ENCODE measurements around the gene ANK3. TPM values are rescaled to one million over a fixed set of nuclear protein-coding genes. Genes with fewer than 3 reads are reported as not detected.

The ANK3 gene
- total and polyA plus RNA-seq, 7 donors = 11.6 to 170 (median 94.2) TPM

DNA sequence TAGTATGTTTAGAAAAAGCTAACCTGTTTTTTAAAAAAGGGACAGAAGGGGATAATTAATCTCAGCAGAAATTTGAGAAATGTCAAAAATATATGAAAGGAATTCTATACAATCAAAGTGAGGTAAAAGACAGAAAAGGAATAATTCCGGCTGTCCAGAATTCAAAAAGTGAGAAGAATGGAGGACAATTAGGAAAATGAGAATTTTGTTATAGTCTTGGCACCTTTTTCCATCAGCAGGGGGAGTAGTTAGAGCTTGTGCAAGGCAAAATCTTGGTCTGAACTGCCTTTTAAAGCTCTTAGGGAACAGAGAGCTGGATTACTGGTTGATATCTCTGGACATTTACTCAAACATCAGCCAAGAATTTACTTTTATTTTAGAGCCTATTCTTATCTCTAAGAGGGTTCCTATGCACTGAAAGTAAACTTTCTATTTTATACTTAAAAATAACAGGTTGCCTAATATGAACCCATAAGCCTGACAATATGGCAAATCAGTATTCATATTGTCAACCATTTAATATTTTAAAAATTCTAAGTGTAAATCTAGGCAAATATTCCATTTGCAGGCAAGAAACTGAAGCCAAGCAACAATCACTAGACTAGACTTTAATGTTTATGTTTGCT lies 185.6 kb downstream of the ANK3 start:
- ATAC-seq (no peak), DNase-seq (no peak)
- H3K4me1 ChIP-seq = no peaks in the 10 kb centered on the region
- intact Hi-C loops (cut with DNase I) = loop anchor here in 1 of 2 donors (10.0 kb wide), 1 partner anchor 231 kb away; no protein-coding TSS in a partner anchor
- H3K36me3 ChIP-seq (ENCODE audit: insufficient read depth in 1 of 2, low read depth in 1 of 2) = no peaks in the 10 kb centered on the region
- H3K9me3 ChIP-seq = no peaks in the 10 kb centered on the region
- no peak overlapping the region for H3K27ac ChIP-seq
- 67 to 81% (median 72%) methylated on average over 1 of the region's 1 CpG for WGBS, 3 donors
- H3K27me3 ChIP-seq (ENCODE audit: insufficient read depth in 3 of 3, low read length in 2 of 3) = no peaks in the 10 kb centered on the region
- H3K4me3 ChIP-seq = no peak overlapping the region
- TF ChIP-seq, protein P1, sequence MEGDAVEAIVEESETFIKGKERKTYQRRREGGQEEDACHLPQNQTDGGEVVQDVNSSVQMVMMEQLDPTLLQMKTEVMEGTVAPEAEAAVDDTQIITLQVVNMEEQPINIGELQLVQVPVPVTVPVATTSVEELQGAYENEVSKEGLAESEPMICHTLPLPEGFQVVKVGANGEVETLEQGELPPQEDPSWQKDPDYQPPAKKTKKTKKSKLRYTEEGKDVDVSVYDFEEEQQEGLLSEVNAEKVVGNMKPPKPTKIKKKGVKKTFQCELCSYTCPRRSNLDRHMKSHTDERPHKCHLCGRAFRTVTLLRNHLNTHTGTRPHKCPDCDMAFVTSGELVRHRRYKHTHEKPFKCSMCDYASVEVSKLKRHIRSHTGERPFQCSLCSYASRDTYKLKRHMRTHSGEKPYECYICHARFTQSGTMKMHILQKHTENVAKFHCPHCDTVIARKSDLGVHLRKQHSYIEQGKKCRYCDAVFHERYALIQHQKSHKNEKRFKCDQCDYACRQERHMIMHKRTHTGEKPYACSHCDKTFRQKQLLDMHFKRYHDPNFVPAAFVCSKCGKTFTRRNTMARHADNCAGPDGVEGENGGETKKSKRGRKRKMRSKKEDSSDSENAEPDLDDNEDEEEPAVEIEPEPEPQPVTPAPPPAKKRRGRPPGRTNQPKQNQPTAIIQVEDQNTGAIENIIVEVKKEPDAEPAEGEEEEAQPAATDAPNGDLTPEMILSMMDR (IDR thresholded peaks at IDR 0.05) = peak; percentile 45

GRCh38 chr10:60200682-60201053 lies 189.0 kb downstream of the ANK3 start:
- ATAC-seq = no peak
- WGBS, 3 donors = 87 to 92% (median 91%) methylated on average over 1 of the region's 1 CpG
- TF ChIP-seq, protein P1 (IDR thresholded peaks at IDR 0.05) = no peak
- H3K36me3 ChIP-seq (ENCODE audit: insufficient read depth in 1 of 2, low read depth in 1 of 2) = peaks cover 0 to 11% of the 10 kb centered on the region in 2 donors
- no peaks in the 10 kb centered on the region for H3K9me3 ChIP-seq
- intact Hi-C loops (cut with DNase I) = loop anchor here in 1 of 2 donors (10.0 kb wide), 1 partner anchor 234 kb away; no protein-coding TSS in a partner anchor
- H3K27ac ChIP-seq = no peak overlapping the region
- H3K27me3 ChIP-seq (ENCODE audit: insufficient read depth in 3 of 3, low read length in 2 of 3) = no peaks in the 10 kb centered on the region
- DNase-seq = no peak
- H3K4me3 ChIP-seq = no peak overlapping the region
- no peaks in the 10 kb centered on the region for H3K4me1 ChIP-seq

- TF ChIP-seq, protein P1 (IDR thresholded peaks at IDR 0.05) = no peak
- intact Hi-C loops (cut with DNase I) = loop anchor here in 1 of 2 donors (10.0 kb wide), 1 partner anchor 235 kb away; no protein-coding TSS in a partner anchor
- no peaks in the 10 kb centered on the region for H3K4me1 ChIP-seq
- WGBS, 3 donors = 68 to 83% (median 72%) methylated on average over 8 of the region's 8 CpGs
- H3K9me3 ChIP-seq = no peaks in the 10 kb centered on the region
- H3K36me3 ChIP-seq (ENCODE audit: insufficient read depth in 1 of 2, low read depth in 1 of 2) = peaks cover 0 to 13% of the 10 kb centered on the region in 2 donors
- no peak overlapping the region for H3K27ac ChIP-seq
- DNase-seq = no peak
- H3K27me3 ChIP-seq (ENCODE audit: insufficient read depth in 3 of 3, low read length in 2 of 3) = no peaks in the 10 kb centered on the region
- no peak overlapping the region for H3K4me3 ChIP-seq
- ATAC-seq = no peak
Measured at GRCh38 chr10:60200012-60200681, 189.5 kb downstream of the ANK3 start.

- ATAC-seq (no peak), DNase-seq (no peak)
- TF ChIP-seq, protein P1 (IDR thresholded peaks at IDR 0.05) = no peak
- Histone ChIP-seq H3K4me3 (no peak overlapping the region), H3K27ac (no peak overlapping the region), H3K36me3 (ENCODE audit: insufficient read depth in 1 of 2, low read depth in 1 of 2) (peaks cover 0 to 13% of the 10 kb centered on the region in 2 donors), H3K27me3 (ENCODE audit: insufficient read depth in 3 of 3, low read length in 2 of 3) (no peaks in the 10 kb centered on the region), H3K9me3 (no peaks in the 10 kb centered on the region), H3K4me1 (no peaks in the 10 kb centered on the region)
- intact Hi-C loops (cut with DNase I) = no loop called here
- 70 to 76% (median 74%) methylated on average over 3 of the region's 3 CpGs for WGBS, 3 donors
Measured at GRCh38 chr10:60197206-60197605, 192.5 kb downstream of the ANK3 start.

Measured in psoas muscle (tissue), 8 donors.